MM.1S (cell line): ENCODE results near the gene RBBP8.

Experiments used
- EZH2 ChIP-seq: fragments of 300-600 bp; sonication (generic); optimal IDR thresholded peaks from 2 replicates; pipeline ENCODE3; 2017; ENCODE audit warnings: low read depth, mild to moderate bottlenecking, antibody characterized with exemption, low read length, mixed read lengths
- EZH2phosphoT487 ChIP-seq: fragments of 300-600 bp; sonication (generic); IDR thresholded peaks from 2 replicates; pipeline ENCODE4 v1.6.1; 2018; ENCODE audit warnings: antibody characterized with exemption, low read length

GRCh38 chr18:22964722-22965121 lies 31.6 kb downstream of the RBBP8 start:
- TF ChIP-seq EZH2phosphoT487 (no peak), EZH2 (no peak)
